ENCODE data around the gene RBCK1. TPM values are rescaled to one million over a fixed set of nuclear protein-coding genes. Genes with fewer than 3 reads are reported as not detected.

RBCK1 gene
- total and polyA plus RNA-seq, 4 experiments from 2014 or later, result 75.2 to 118 (median 96.5) TPM

GRCh38 chr20:430091-430999 is 22.2 kb downstream of the RBCK1 start:
- Mint-ChIP-seq H3K36me3 (peaks cover 31 to 62% of the 10 kb centered on the region in 2 donors), H3K27ac (peak overlapping the region in 3 of 7 donors; percentile 18 to 46 (median 35)), H3K27me3 (no peaks in the 10 kb centered on the region), H3K4me3 (no peak overlapping the region), H3K4me1 (peaks cover 20 to 41% (median 24%) of the 10 kb centered on the region in 4 donors), H3K9me3 (no peaks in the 10 kb centered on the region)
- H3K27ac ChIP-seq (ENCODE audit: low read depth, low read length), result no peak overlapping the region
- intact Hi-C loops (cut with micrococcal nuclease), result no loop called here
- peaks cover 15% of the 10 kb centered on the region for H3K36me3 ChIP-seq (ENCODE audit: insufficient read depth, low read length)
- no peak for DNase-seq
- CTCF ChIA-PET (ENCODE audit: partially characterized antibody), result no interaction called here
- no peaks in the 10 kb centered on the region for H3K9me3 ChIP-seq (ENCODE audit: control insufficient read depth in 1 of 2, low read length in 2 of 2)
- H3K27me3 ChIP-seq (ENCODE audit: insufficient read depth, low read length), result no peaks in the 10 kb centered on the region
- H3K4me1 ChIP-seq (ENCODE audit: insufficient read depth, low read length), result peaks cover 28% of the 10 kb centered on the region
- POLR2A ChIA-PET (ENCODE audit: partially characterized antibody), result interaction anchor here (1.3 to 1.4 kb wide), 2 partner anchors 8 to 21 kb away, joined by 3 to 6 read pairs; no protein-coding TSS in a partner anchor
- no peak overlapping the region for H3K4me3 ChIP-seq (ENCODE audit: low read length in 2 of 2)

- intact Hi-C loops (cut with micrococcal nuclease), result loop anchor here (1.0 kb wide), 2 partner anchors 48 to 77 kb away; no protein-coding TSS in a partner anchor
- Mint-ChIP-seq H3K27me3 (no peaks in the 10 kb centered on the region), H3K9me3 (no peaks in the 10 kb centered on the region), H3K4me1 (peaks cover 22 to 50% (median 31%) of the 10 kb centered on the region in 4 donors), H3K36me3 (peaks cover 36 to 64% of the 10 kb centered on the region in 2 donors), H3K4me3 (no peak overlapping the region), H3K27ac (peak overlapping the region in 4 of 7 donors; percentile 30 to 78 (median 44))
- peak in 4 of 5 donors; percentile 10 to 20 (median 19) for DNase-seq
- H3K36me3 ChIP-seq (ENCODE audit: insufficient read depth, low read length), result peaks cover 15% of the 10 kb centered on the region
- CTCF ChIA-PET (ENCODE audit: partially characterized antibody), result interaction anchor here (1.0 to 2.2 kb wide), 3 partner anchors 45 to 77 kb away, joined by 5 to 7 read pairs (median 5); no protein-coding TSS in a partner anchor
- no peak overlapping the region for H3K27ac ChIP-seq (ENCODE audit: low read depth, low read length)
- H3K4me3 ChIP-seq (ENCODE audit: low read length in 2 of 2), result no peak overlapping the region
- POLR2A ChIA-PET (ENCODE audit: partially characterized antibody), result interaction anchor here (1.4 kb wide), 1 partner anchor 22 kb away, joined by 3 read pairs; no protein-coding TSS in a partner anchor
- peaks cover 29% of the 10 kb centered on the region for H3K4me1 ChIP-seq (ENCODE audit: insufficient read depth, low read length)
- H3K9me3 ChIP-seq (ENCODE audit: control insufficient read depth in 1 of 2, low read length in 2 of 2), result no peaks in the 10 kb centered on the region
- H3K27me3 ChIP-seq (ENCODE audit: insufficient read depth, low read length), result no peaks in the 10 kb centered on the region
Observed at GRCh38 chr20:431012-431904, 23.2 kb downstream of the RBCK1 start.

- POLR2A ChIA-PET (ENCODE audit: partially characterized antibody), result no interaction called here
- CTCF ChIA-PET (ENCODE audit: partially characterized antibody), result interaction anchor here (1.0 to 2.2 kb wide), 3 partner anchors 44 to 78 kb away, joined by 5 to 7 read pairs (median 5); no protein-coding TSS in a partner anchor
- Histone ChIP-seq H3K27ac (ENCODE audit: low read depth, low read length) (no peak overlapping the region), H3K27me3 (ENCODE audit: insufficient read depth, low read length) (no peaks in the 10 kb centered on the region), H3K36me3 (ENCODE audit: insufficient read depth, low read length) (peaks cover 19% of the 10 kb centered on the region), H3K4me1 (ENCODE audit: insufficient read depth, low read length) (peaks cover 35% of the 10 kb centered on the region), H3K9me3 (ENCODE audit: control insufficient read depth in 1 of 2, low read length in 2 of 2) (no peaks in the 10 kb centered on the region), H3K4me3 (ENCODE audit: low read length in 2 of 2) (no peak overlapping the region)
- Mint-ChIP-seq H3K27ac (peak overlapping the region in 4 of 7 donors; percentile 42 to 61 (median 50)), H3K36me3 (peaks cover 30 to 62% of the 10 kb centered on the region in 2 donors), H3K27me3 (no peaks in the 10 kb centered on the region), H3K4me1 (peaks cover 21 to 57% (median 33%) of the 10 kb centered on the region in 4 donors), H3K9me3 (no peaks in the 10 kb centered on the region), H3K4me3 (no peak overlapping the region)
- intact Hi-C loops (cut with micrococcal nuclease), result no loop called here
- DNase-seq, result no peak
Observed at GRCh38 chr20:432208-432607, 24.1 kb downstream of the RBCK1 start.

DNA sequence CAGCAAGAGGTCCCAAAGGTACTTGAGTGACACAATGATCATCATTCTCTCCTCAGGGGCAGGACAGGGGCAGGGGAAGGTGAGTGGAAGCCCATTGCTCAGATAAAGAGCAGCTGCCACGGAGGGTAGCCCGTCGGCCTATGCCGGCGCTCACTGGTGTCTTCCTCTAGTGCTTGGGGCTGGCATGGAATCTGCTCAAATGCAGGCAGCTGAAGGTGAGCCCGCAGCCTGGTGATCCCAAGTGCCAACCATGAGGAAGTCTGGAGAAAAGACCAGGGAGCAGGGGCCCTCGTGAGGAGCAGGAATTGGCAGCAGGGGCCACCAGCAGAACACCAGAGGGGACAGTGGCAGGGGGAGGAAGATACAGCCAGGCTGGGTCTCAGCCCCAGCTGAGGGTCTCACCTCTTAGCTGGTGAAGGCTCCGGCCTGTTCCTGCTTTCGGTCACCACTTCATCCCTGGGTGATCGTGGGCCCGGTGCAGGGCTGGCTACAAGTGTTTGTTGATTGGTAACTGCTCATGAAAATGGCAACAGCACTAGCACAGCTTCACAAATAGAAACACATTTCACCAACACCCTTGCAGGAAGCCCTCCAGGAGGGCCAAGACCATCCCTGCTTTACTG is 24.7 kb downstream of the RBCK1 start:
- CTCF ChIA-PET (ENCODE audit: partially characterized antibody), result interaction anchor here (1.4 to 2.2 kb wide), 3 partner anchors 20 to 79 kb away, joined by 4 to 5 read pairs (median 5); no protein-coding TSS in a partner anchor
- Histone ChIP-seq H3K9me3 (ENCODE audit: control insufficient read depth in 1 of 2, low read length in 2 of 2) (no peaks in the 10 kb centered on the region), H3K4me3 (ENCODE audit: low read length in 2 of 2) (no peak overlapping the region), H3K27ac (ENCODE audit: low read depth, low read length) (peak overlapping the region; percentile 12), H3K36me3 (ENCODE audit: insufficient read depth, low read length) (peaks cover 23% of the 10 kb centered on the region), H3K4me1 (ENCODE audit: insufficient read depth, low read length) (peaks cover 41% of the 10 kb centered on the region), H3K27me3 (ENCODE audit: insufficient read depth, low read length) (no peaks in the 10 kb centered on the region)
- H3K27me3 Mint-ChIP-seq, result no peaks in the 10 kb centered on the region
- POLR2A ChIA-PET (ENCODE audit: partially characterized antibody), result interaction anchor here (2.2 kb wide), 1 partner anchor 52 kb away, joined by 4 read pairs; no protein-coding TSS in a partner anchor
- H3K4me1 Mint-ChIP-seq, result peaks cover 27 to 63% (median 38%) of the 10 kb centered on the region in 4 donors
- H3K9me3 Mint-ChIP-seq, result no peaks in the 10 kb centered on the region
- H3K36me3 Mint-ChIP-seq, result peaks cover 28 to 57% of the 10 kb centered on the region in 2 donors
- no peak for DNase-seq
- intact Hi-C loops (cut with micrococcal nuclease), result no loop called here
- H3K4me3 Mint-ChIP-seq, result peak overlapping the region in 6 of 8 donors; percentile 46 to 75 (median 68)
- peak overlapping the region; percentile 51 to 93 (median 78) for H3K27ac Mint-ChIP-seq

GRCh38 chr20:433300-433975 is 25.3 kb downstream of the RBCK1 start:
- Histone ChIP-seq H3K27me3 (ENCODE audit: insufficient read depth, low read length) (no peaks in the 10 kb centered on the region), H3K36me3 (ENCODE audit: insufficient read depth, low read length) (peaks cover 22% of the 10 kb centered on the region), H3K27ac (ENCODE audit: low read depth, low read length) (peak overlapping the region; percentile 12), H3K4me3 (ENCODE audit: low read length in 2 of 2) (no peak overlapping the region), H3K4me1 (ENCODE audit: insufficient read depth, low read length) (peaks cover 48% of the 10 kb centered on the region), H3K9me3 (ENCODE audit: control insufficient read depth in 1 of 2, low read length in 2 of 2) (no peaks in the 10 kb centered on the region)
- peak overlapping the region in 7 of 8 donors; percentile 46 to 75 (median 67) for H3K4me3 Mint-ChIP-seq
- H3K36me3 Mint-ChIP-seq, result peaks cover 28 to 53% of the 10 kb centered on the region in 2 donors
- no peaks in the 10 kb centered on the region for H3K9me3 Mint-ChIP-seq
- DNase-seq, result peak; percentile 35 to 78 (median 49)
- no peaks in the 10 kb centered on the region for H3K27me3 Mint-ChIP-seq
- peak overlapping the region; percentile 66 to 93 (median 80) for H3K27ac Mint-ChIP-seq
- intact Hi-C loops (cut with micrococcal nuclease), result no loop called here
- ChIA-PET POLR2A (ENCODE audit: partially characterized antibody) (interaction anchor here (2.2 kb wide), 1 partner anchor 52 kb away, joined by 4 read pairs; no protein-coding TSS in a partner anchor), CTCF (ENCODE audit: partially characterized antibody) (interaction anchor here (1.4 to 2.2 kb wide), 2 partner anchors 21 to 43 kb away, joined by 4 to 5 read pairs; no protein-coding TSS in a partner anchor)
- peaks cover 33 to 69% (median 43%) of the 10 kb centered on the region in 4 donors for H3K4me1 Mint-ChIP-seq

GRCh38 chr20:434221-434620 is 26.1 kb downstream of the RBCK1 start:
- H3K9me3 Mint-ChIP-seq, result no peaks in the 10 kb centered on the region
- H3K27ac ChIP-seq (ENCODE audit: low read depth, low read length), result no peak overlapping the region
- H3K9me3 ChIP-seq (ENCODE audit: control insufficient read depth in 1 of 2, low read length in 2 of 2), result no peaks in the 10 kb centered on the region
- H3K27me3 ChIP-seq (ENCODE audit: insufficient read depth, low read length), result no peaks in the 10 kb centered on the region
- intact Hi-C loops (cut with micrococcal nuclease), result no loop called here
- H3K4me3 Mint-ChIP-seq, result peak overlapping the region in 4 of 8 donors; percentile 24 to 54 (median 42)
- H3K36me3 Mint-ChIP-seq, result peaks cover 28 to 52% of the 10 kb centered on the region in 2 donors
- DNase-seq, result no peak
- peaks cover 41 to 77% (median 51%) of the 10 kb centered on the region in 4 donors for H3K4me1 Mint-ChIP-seq
- no peak overlapping the region for H3K4me3 ChIP-seq (ENCODE audit: low read length in 2 of 2)
- H3K4me1 ChIP-seq (ENCODE audit: insufficient read depth, low read length), result peaks cover 55% of the 10 kb centered on the region
- ChIA-PET POLR2A (ENCODE audit: partially characterized antibody) (interaction anchor here (1.2 to 2.2 kb wide), 2 partner anchors 28 to 53 kb away, joined by 3 to 4 read pairs; partner anchors contain the start of gene TBC1D20), CTCF (ENCODE audit: partially characterized antibody) (interaction anchor here (1.3 kb wide), 1 partner anchor 168 kb away, joined by 3 read pairs; no protein-coding TSS in a partner anchor)
- no peaks in the 10 kb centered on the region for H3K27me3 Mint-ChIP-seq
- peaks cover 21% of the 10 kb centered on the region for H3K36me3 ChIP-seq (ENCODE audit: insufficient read depth, low read length)
- peak overlapping the region in 4 of 7 donors; percentile 9 to 80 (median 44) for H3K27ac Mint-ChIP-seq

All from CD4-positive, alpha-beta memory T cell (primary cell).